GM19239 (cell line): ENCODE results near the gene CASP8.

ENCODE experiments used
- DNase-seq: peaks from one replicate; pipeline ENCODE4 v3.0.0; 2011; ENCODE audit warnings: low spot score; ENCODE audit not compliant: insufficient read length
- FAIRE-seq: peaks from 2 replicates; lab custom pipeline; 2011; peaks lifted over from hg19 to GRCh38; lab: Jason Lieb, UNC

The CASP8 gene

DNA sequence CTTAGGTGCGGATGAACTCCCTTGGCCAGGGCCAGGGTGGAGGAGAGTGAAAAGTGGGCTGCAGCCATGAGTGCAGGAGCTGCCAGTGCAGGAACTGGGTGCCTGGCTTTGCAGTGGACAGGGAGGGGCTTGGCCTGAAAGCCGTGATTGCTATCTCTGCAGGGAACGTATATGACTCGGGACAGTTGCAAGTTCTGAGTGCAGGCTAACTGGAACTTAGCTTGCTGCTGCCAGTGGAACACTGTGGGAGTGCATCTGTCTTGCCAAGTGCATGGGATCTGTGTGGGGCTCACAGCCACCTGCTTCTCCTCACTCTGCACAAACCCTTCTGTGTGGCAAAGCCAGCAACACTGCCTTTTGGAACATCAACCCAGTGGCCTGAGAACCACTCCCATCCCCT, 59.9 kb downstream of the CASP8 start:
- FAIRE-seq (no peak), DNase-seq (no peak)

DNA sequence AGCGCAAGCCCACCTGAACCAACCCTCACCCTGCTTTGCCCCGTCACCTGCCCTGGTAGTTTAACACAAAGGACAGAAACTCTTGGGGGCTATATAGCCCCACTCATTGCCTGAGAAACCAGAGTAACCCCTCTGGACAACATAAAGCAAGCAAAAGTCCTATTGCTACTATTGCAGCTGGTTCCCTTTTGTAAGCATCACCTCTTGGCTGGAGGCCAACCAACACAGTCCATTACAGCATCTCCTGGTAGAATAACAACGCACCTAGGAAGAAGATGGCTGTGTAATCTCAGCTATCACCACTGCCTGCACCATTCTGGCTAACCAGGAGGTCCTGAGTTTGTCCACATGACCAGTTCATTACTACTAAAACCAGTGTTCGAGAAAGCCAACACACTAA, 60.4 kb downstream of the CASP8 start:
- DNase-seq = no peak
- FAIRE-seq = no peak

DNA sequence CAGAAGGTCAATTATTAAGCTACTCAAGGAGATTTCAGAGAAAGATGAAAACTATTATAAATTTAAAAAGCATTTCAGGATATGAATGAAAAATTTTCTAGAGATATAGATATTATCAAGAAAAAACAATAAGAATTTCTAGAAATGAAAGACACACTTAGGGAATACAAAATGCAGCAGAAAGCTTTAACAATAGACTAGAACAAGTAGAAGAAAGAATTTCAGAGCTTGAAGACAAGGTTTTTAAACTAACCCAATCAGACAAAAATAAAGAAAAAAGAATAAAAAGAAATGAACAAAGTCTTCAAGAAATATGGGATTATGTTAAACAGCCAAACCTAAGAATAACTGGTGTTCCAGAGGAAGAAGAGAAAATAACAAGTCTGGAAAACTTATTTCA, 62.4 kb downstream of the CASP8 start:
- DNase-seq = no peak
- no peak for FAIRE-seq

DNA sequence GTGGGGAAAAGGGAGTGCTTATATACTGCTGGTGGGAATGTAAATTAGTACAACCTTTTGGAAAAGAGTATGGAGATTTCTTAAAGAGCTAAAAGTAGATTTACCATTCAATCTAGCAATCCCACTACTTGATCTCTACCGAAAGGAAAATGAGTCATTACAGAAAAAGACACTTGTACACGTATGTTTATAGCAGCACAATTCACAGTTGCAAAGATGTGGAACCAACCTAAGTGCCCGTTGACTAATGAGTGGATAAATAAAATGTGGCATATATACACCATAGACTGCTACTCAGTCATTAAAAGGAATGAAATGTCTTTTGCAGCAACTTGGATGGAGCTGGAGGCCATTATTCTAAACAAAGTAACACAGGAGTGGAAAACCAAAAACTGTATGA, 67.3 kb downstream of the CASP8 start:
- DNase-seq (no peak), FAIRE-seq (no peak)

DNA sequence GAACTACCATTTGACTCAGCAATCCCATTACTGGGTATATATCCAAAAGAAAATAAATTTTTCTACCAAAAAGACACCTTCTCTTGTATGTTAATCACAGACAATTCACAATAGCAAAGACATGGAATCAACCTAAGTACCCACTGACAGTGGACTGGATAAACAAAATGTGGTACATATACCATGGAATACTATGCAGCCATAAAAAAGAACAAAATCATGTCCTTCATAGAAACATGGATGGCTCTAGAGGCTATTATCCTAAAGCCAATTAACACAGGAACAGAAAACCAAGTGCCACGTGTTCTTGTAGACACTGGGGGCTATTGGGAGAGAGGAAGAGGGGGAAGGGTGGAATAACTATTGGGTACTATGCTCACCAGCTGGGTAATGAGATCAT, 69.1 kb downstream of the CASP8 start:
- FAIRE-seq (no peak), DNase-seq (no peak)
